HG02642 (cell line): Measurements from ENCODE around the gene UBR2.
A peak's percentile ranks its signal among the peaks of the same experiment; 100 is the strongest.
"Not testable (repeated sequence)": the region's sequence is repeated elsewhere in the genome, so short reads cannot be mapped to it uniquely, and the experiment has no call there.

ENCODE experiments used
- ATAC-seq: cut with Tn5 transposase; IDR thresholded peaks from one replicate; pipeline ENCODE4 v1.9.1; 2021; ENCODE audit warnings: mild to moderate bottlenecking; ENCODE audit not compliant: unreplicated experiment, poor library complexity

UBR2 gene

DNA sequence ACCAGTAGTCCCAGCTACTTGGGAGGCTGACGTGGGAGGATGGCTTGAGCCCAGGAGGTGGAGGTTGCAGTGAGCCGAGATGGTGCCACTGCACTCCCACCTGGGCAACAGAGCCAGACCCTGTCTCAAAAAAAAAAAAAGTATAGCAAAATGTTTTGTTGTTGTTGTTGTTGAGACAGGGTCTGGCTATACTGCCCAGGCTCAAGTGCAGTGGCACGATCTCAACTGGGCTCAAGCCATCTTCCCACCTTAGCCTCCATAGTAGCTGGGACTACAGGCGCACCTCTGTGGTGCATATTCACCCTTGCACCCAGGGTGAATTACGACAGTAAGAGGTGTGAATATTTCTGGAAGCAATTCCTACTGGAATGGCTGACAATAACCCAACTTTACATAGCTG is 11.4 kb upstream of the UBR2 start:
- ATAC-seq: no peak

DNA sequence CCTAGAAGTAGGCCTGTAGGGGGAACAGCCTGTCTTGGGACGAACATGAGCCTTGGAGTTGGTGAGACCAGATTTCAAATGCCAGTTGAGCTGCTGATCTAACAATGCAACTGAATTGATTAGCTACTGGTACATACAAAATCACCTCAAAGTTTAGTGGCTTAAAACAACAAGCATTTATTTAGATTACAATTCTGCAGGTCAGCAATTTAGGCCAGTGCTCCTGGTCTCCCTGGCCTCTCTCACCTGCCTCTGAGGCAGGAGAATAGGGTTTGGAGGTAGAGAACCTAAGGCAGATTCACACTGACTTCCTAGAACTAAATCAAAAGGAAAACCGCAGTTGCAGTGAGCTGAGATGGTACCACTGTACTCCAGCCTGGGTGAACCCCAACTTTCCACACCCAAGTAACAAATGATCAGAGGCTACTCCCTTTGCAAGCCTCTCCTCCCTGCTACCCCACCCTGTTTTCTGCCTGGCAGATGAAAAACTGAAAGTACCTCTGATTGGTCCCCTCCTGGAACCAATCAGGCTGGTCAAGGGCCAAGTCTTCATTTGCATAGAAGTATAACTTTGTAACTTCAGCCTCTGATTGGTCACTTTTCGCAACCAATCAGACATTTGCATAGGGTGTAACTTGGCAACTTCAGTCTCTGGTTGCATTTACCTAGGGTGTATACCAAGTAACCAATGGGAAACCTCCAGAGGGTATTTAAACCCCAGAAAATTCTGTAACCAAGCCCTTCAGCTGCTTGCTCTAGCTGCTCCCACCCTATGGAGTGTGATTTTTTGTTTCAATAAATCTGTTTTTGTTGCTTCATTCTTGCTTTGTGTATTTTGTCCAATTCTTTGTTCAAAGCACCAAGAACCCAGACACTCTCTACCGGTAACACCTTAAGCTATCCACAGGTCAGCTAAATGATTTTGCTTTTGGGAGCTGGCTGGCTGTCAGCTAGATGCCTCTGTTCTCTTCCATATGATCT is 8.1 kb upstream of the UBR2 start:
- no peak for ATAC-seq

DNA sequence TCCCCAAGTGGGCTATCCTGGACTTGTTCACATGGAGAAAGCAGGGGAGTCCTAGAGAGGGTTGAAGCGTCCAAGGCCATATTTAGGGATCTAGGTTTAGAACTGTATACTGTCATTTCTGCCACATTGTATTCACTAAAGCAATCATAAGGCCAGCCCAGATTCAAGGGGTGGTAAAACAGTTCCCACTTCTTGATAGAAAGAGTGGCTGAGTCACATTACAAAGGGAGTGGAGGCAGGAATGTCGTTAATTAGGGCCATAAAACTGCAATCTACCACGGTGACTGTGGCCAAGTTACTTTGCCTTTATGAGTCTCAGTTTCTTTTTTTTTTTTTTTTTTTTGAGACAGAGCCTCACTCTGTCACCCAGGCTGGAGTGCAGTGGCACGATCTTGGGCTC is 7.4 kb upstream of the UBR2 start:
- ATAC-seq: no peak

DNA sequence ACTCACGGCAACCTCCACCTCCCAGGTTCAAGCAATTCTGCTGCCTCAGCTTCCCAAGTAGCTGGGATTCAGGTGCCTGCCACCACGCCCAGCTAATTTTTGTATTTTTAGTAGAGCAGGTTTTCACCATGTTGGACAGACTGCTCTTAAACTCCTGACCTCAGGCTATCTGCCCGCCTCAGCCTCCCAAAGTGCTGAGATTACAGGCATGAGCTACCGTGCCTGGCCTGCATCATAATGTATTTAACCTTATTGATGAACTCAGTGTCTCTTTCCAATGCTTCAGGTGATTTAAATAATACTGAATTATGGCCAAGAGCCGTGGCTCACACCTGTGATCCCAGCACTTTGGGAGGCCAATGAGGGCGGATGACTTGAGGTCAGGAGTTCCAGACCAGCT is 4.6 kb upstream of the UBR2 start:
- not testable (repeated sequence) for ATAC-seq

DNA sequence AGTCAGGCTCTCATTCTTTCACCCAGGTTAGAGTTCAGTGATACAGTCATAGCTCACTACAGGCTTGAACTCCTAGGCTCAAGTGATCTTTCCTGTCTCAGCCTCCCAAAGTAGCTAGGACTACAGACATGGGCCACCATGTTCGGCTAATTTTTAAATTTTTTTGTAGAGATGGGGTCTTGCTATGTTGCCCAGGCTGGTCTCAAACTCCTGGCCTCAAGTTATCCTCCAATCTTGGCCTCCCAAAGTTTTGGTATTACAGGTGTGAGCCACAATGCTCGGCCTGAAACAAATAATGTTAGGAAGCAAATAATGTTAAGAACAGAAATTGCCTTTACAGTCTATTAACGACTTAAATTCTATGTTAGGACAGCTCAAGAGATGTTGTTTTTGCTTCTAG is 1.8 kb upstream of the UBR2 start:
- no peak for ATAC-seq

DNA sequence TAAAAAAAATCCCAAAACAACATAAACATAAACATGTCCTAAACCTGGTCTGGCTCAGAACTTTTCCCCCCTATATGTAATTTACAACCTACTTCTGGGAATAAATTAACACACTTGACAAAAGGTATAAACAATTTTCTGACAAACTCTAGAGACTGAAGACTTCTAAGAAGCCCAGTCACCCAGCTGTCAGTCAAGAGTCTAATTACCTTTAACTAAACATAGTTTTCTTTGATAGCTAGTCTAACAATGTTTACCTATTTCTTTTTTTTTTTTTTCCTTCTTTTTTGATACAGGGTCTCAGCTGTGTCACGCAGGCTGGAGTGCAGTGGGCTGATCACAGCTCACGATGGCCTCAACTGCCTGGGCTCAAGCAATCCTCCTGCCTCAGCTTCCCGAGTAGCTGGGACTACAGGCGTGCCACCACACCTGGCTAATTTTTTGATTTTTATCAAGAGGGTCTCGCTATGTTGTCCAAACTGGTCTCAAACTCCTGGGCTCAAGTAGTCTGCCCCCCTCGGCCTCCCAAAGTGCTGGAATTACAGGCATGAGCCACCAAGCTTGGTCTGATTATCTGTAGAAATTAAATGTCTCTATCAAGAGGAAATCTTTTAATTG is 932 bp upstream of the UBR2 start:
- no peak for ATAC-seq

DNA sequence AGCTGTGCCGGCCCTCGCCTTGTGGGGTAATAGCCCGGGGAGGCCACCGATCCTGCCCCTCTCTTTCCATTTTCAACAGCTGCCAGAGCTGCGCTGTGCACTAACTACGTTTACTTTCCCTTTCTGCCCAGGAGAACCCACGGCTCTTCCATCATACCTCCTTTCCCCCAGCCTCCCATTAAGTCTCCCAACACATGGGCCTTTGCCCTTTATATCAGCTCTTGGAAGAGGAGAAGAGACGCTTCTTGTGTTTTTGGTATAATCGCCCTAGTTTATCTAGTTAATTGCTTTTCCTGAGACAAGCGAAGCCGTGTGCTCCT is 637 bp downstream of the UBR2 start:
- no peak for ATAC-seq

DNA sequence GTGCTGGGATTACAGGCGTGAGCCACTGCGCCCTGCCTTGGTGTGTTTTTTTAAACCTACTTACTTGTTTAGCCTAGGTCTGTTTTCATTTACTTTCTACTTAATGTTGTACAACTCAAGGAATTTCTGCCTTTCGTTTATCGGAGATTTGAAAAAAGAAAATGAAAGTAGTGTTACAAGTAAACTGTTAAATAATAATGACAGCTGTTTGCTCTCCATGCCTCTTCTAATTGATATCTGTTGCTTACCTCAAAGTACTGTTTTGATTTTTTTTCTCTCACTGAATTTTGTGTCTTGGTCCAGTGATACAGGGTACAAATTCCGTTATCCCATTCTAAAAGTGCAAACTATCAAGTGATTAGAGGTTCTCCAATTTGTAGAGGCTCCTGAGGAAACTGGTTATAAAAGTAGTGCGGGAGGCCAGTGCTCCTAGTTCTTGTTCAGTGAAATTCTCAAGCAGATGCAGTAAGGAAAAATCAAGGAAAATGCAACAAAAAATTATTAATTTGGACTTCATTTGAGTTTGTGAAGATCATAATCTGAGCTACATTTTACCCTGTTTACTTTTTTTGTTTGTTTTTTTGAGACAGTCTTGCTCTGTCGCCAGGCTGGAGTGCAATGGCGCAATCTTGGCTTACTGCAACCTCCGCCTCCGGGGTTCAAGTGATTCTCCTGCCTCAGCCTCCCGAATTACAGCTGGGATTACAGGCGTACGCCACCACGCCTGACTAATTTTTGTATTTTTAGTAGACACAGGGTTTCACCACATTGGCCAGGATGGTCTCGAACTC is 2.2 kb downstream of the UBR2 start:
- ATAC-seq: no peak

DNA sequence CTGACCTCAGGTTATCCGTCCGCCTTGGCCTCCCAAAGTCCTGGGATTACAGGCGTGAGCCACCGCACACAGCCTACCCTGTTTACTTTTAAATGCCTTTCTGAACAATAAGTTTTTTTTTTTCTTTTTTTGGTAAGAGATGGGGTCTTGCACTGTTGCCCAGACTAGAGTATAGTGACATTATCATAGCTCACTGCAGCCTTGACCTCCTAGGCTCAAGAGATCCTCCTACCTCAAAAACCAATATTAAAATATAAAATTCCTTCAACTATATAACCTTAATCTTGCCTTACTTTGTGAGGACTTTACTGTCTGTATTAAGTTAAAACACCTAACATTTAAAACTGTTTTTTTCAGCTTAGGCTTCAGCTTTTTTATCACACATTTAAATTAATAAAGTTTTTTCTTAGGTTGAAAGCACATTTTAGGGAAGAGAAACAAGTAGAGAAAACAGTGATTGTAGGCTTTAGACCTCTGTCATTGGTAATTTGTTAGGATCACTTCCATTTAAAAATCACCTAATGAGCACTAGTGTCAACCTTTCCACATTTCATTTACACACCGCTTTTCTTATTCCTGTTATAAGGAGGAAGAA is 2.9 kb downstream of the UBR2 start:
- no peak for ATAC-seq

DNA sequence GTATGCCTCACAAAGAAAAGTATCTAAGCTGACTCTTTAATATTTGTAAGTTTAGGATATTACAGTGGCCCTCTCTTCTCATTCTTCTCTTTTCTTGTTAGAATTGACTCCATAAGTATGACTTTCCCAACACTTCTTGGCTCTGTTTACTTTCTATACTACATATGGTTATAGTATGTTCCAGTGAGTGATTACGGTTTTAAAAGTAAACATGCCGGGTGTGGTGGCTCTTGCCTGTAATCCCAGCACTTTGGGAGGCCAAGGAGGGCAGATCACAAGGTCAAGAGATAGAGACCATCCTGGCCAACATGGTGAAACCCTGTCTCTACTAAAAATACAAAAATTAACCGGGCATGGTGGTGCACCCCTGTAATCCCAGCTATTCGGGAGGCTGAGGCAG is 3.4 kb downstream of the UBR2 start:
- ATAC-seq: not testable (repeated sequence)

DNA sequence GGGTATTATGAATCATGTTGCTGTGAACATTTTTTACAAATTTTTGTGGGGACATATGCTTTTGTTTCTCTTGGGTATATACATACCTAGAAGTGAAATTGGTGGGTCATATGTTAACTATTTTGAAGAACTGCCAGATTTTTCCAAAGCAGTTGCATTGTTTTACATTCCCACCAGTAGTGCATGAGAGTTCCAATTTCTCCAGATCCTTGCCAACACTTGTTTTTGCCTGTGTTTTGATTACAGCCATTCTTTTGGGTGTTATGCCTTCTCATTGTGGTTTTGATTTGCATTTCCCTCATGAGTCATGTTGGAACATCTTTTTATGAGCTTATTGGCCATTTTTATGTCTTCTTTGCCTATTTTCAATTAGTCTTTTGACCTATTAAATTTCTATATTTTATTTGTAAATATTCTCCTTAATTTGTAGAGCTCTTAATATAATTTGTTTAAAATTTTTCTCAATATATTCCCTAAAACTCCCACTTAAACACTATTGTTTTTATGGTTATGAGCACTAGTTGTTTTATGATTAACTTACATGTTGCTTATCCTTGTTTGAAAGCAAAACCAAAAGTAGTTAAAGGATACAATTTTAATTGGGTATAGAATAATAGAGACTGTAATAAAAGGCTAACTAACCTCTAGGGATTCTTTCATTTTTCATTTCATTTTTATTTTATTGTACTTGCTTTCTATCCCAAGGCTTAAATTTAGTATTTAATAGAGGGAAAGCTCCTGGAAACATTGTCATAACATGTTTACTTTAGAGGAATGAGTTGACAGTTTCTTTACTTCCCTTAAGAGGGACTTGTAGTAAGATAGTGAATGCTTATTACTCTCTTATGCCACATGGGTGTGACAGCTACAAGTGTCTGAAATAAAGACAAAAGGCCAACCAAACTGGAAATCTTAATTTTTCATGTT is 5.5 kb downstream of the UBR2 start:
- no peak for ATAC-seq

DNA sequence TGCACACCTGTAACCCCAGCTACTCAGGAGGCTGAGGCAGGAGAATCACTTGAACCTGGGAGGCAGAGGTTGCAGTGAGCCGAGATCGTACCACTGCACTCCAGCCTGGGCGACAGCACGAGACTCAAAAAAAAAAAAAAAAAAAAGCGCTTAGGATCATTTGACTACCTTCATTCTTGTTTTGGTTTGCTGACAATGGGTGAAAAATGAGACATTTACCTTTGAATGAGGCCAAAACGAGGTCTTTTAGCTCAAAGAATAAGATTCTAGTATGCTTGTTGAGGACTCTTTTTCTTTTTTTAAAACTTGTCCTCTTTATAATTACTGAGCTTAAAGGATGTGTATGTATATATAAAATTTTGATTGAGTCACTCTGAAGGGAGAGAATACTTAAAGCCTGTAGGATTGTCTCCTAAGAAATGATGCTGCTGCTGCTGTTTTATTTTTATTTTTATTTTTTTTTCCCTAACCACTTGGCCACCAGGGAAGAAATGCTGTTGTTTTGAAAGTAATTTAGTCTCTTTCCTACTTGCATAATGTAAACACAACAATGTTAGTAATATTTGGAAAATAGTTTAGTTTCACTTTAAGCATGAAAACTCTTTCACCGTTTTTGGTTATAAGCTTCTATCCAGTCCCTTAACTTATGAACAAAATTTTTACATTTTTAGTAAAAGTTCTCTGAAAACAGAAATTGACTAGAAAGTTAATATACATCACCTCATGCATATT is 7.9 kb downstream of the UBR2 start:
- ATAC-seq: peak; percentile 16

DNA sequence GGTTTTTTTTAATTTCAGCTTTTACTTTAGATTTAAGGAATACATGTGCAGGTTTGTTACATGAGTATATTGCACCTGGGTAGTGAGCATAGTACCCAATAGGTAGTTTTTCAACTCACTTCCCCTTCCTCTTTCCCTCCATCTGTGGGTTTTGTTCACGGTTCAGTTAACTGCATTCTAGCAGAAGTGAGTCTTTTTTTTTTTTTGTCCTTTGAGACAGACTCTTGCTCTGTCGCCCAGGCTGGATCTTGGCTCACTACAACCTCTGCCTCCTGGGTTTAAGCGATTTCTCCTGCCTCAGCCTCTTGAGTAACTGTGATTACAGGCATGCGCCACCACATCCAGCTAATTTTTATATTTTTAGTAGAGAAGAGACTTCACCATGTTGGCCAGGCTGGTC is 8.7 kb downstream of the UBR2 start:
- ATAC-seq: peak; percentile 83

DNA sequence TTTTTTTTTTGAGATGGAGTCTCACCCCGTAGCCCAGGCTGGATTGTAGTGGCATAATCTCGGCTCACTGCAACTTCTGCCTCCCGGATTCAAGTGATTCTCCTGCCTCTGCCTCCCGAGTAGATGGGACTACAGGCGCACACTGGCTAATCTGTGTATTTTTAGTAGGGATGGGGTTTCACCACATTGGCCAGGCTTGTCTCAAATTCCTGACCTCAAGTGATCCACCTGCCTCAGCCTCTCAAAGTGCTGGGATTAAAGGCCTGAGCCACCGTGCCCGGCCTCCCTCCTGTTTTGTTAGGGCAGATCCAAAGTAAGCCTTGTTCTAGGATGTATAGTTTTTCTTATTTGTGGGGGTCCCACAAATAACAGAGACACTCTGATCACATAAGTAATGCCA is 12.7 kb downstream of the UBR2 start:
- ATAC-seq: not testable (repeated sequence)

DNA sequence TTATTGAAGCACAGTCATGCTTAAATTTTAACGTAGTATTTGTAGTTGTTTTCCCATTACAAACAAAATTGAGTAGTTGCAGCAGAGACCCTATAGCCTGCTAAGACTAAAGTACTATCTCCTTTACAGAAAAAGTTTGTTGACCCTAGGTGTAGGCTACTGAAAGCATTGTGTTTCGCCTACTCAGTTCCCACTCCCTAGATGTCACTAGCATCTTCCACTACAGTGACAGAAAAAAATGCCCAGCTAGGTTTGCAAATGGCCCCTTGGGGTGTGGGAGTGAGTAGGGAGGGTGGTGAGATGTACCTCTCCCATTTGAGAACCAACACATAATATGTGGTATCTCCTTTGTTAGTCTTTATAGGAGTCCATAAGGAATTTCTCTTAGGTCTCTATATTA is 34.5 kb downstream of the UBR2 start:
- ATAC-seq: no peak

DNA sequence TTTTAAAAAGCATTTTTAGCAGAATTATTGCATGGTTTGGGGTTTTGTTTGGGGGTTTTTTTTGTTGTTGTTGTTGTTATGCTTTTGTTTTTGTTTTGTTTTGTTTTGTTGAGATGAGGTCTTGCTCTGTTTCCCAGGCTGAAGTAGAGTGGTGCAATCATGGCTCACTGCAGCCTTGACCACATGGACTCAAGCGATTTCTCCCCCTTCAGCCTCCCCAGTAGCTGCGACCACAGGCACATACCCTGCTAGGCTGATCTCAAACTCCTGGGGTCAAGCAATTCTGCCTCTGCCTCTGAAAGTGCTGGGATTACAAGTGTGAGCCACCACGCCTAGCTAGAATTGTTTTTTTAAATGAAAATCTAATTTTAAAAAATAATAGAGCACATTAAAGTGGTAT is 35.7 kb downstream of the UBR2 start:
- no peak for ATAC-seq

DNA sequence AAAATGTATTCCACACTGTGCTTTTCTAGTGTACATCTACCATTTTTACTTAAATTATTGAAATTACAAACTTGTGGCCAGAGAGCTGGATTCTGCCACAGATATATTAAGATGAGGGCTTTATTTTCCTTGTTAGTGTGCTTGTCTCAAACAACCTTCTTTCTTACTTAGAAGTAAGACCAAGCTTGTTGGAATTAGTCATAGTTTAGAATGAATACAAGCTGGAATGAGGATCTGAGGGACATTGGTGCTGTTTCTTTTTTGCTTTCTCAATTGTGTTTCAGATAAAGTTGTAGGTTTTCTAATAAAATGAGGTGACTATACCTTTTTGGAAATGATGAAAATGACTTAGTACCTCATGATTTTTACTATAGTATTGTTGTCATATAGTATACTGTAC is 40.3 kb downstream of the UBR2 start:
- no peak for ATAC-seq

DNA sequence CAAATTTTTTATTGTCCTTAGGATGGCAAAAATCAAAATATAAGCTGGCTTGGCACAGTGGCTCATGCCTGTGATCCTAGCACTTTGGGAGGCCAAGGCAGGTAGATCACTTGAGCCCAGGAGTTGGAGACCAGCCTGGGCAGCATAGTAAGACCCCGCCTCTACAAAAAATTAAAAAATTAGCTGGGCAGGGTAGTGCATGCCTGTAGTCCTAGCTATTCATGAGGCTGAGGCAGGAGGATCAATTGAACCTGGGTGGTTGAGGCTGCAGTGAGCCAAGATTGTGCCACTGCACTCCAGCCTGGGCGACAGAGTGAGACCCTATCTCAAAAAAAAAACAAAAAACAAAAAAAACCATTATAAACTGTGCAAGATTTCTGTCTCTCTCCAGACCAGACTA is 40.9 kb downstream of the UBR2 start:
- not testable (repeated sequence) for ATAC-seq

DNA sequence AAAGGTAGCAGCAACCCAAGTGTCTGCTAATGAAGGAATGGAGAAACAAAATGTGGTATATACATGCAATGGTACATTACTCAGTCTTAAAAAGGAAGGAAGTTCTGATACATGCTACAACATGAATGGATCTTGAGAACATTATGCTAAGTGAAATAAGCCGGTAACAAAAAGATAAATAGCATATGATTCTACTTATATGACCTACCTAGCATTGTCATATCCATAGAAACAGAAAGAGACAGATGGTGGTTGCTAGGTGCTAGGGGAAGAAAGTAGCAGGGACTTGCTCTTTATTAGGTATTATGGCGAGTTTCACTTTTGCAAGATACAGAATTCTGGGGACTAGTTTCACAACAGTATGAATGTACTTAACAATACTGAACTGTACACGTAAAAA is 46.6 kb downstream of the UBR2 start:
- ATAC-seq: no peak
